IMR-90 (cell line): ENCODE data around the gene GIT2. TPM values are rescaled to one million over a fixed set of nuclear protein-coding genes. Genes with fewer than 3 reads are reported as not detected.

Experiments
- ATAC-seq: fragments of 200-7000 bp; cut with Tn5 transposase; 2 replicates; pipeline ENCODE4 v1.9.1; 2020; ENCODE audit warnings: low read depth, mild to moderate bottlenecking, moderate library complexity
- BruUV-seq: library from RNA; stranded (reverse); fragments of 400-500 nt; replicated peaks from 2 replicates; lab custom pipeline; 2021; lab: Mats Ljungman, UMichigan
- CTCF ChIA-PET: fragments of 300-600 bp; formaldehyde crosslinking; extraction: SDS; loops from one replicate; lab custom pipeline; 2021; ENCODE audit warnings: antibody characterized with exemption; lab: Yijun Ruan, JAX
- POLR2A ChIA-PET: fragments of 300-600 bp; sonication (Branson Sonifier 250); formaldehyde crosslinking; loops from one replicate; lab custom pipeline; 2022; ENCODE audit warnings: antibody characterized with exemption; ENCODE audit not compliant: unreplicated experiment; lab: Charles Lee
- DNase-seq: peaks from one replicate; pipeline ENCODE4 v3.0.0; 2013
- H2AFZ ChIP-seq: replicated peaks from 2 replicates; pipeline ENCODE3; 2013; ENCODE audit warnings: low read length, mild to moderate bottlenecking; ENCODE audit not compliant: poor library complexity
- H2AK5ac ChIP-seq: 2 replicates; pipeline ENCODE4 v1.6.1; 2013; ENCODE audit warnings: low read depth, low read length, inconsistent platforms
- H2AK9ac ChIP-seq: replicated peaks from 2 replicates; pipeline ENCODE3; 2013; ENCODE audit warnings: mild to moderate bottlenecking, low read depth, low read length, moderate library complexity; ENCODE audit not compliant: poor library complexity
- H2BK120ac ChIP-seq: 2 replicates; pipeline ENCODE4 v1.6.1; 2013; ENCODE audit warnings: low read depth, low read length, inconsistent platforms
- H2BK15ac ChIP-seq: 3 replicates; pipeline ENCODE4 v1.6.1; 2013; ENCODE audit warnings: low read depth, low read length, inconsistent platforms
- H2BK20ac ChIP-seq: 2 replicates; pipeline ENCODE4 v1.6.1; 2013; ENCODE audit warnings: low read depth, mild to moderate bottlenecking, inconsistent platforms, low read length, moderate library complexity
- H2BK5ac ChIP-seq: 2 replicates; pipeline ENCODE4 v1.6.1; 2013; ENCODE audit warnings: mild to moderate bottlenecking, low read depth, low read length, inconsistent platforms; ENCODE audit not compliant: poor library complexity, severe bottlenecking
- H3K14ac ChIP-seq: replicated peaks from 2 replicates; pipeline ENCODE4 v1.6.1; 2013; ENCODE audit warnings: low read depth, low read length, inconsistent platforms
- H3K18ac ChIP-seq: 2 replicates; pipeline ENCODE4 v1.6.1; 2013; ENCODE audit warnings: low read depth, low read length, control low read depth
- H3K23ac ChIP-seq: 2 replicates; pipeline ENCODE4 v1.6.1; 2013; ENCODE audit warnings: low read depth, low read length, inconsistent platforms
- H3K27ac ChIP-seq: 2 replicates; pipeline ENCODE4 v1.5.1; 2013; ENCODE audit warnings: mild to moderate bottlenecking, control low read depth, low read length; ENCODE audit not compliant: insufficient read depth
- H3K27me3 ChIP-seq: 2 replicates; pipeline ENCODE4 v1.6.1; 2013; ENCODE audit warnings: low read length; ENCODE audit not compliant: control insufficient read depth, insufficient read depth
- H3K36me3 ChIP-seq: 2 replicates; pipeline ENCODE4 v1.6.1; 2013; ENCODE audit warnings: low read length, mixed read lengths; ENCODE audit not compliant: control insufficient read depth, insufficient read depth
- H3K4ac ChIP-seq: 2 replicates; pipeline ENCODE4 v1.6.1; 2013; ENCODE audit warnings: low read depth, low read length, inconsistent platforms
- H3K4me1 ChIP-seq: 2 replicates; pipeline ENCODE4 v1.6.1; 2013; ENCODE audit warnings: low read length, mixed read lengths; ENCODE audit not compliant: control insufficient read depth, insufficient read depth
- H3K4me2 ChIP-seq: 2 replicates; pipeline ENCODE4 v1.6.1; 2013; ENCODE audit warnings: low read depth, mild to moderate bottlenecking, control low read depth, low read length, moderate library complexity
- H3K4me3 ChIP-seq: 2 replicates; pipeline ENCODE4 v1.5.1; 2013; ENCODE audit warnings: low read depth, mild to moderate bottlenecking, control low read depth, low read length, moderate library complexity; ENCODE audit not compliant: insufficient read depth
- H3K56ac ChIP-seq: 2 replicates; pipeline ENCODE4 v1.6.1; 2013; ENCODE audit warnings: low read length, inconsistent platforms; ENCODE audit not compliant: insufficient read depth; ENCODE audit errors: extremely low read depth
- H3K79me1 ChIP-seq, 2 experiments: 2 replicates each; pipeline ENCODE4 v1.6.1; 2013; ENCODE audit warnings: low read length in 2 of 2, inconsistent platforms in 1 of 2, low read depth in 1 of 2
- H3K9ac ChIP-seq: 2 replicates; pipeline ENCODE4 v1.6.1; 2013; ENCODE audit warnings: low read depth, low read length, control low read depth
- H3K9me1 ChIP-seq: 2 replicates; pipeline ENCODE4 v1.6.1; 2013; ENCODE audit warnings: low read length, inconsistent platforms; ENCODE audit not compliant: insufficient read depth
- H3K9me3 ChIP-seq: 2 replicates; pipeline ENCODE4 v1.6.1; 2013; ENCODE audit warnings: low read length; ENCODE audit not compliant: control insufficient read depth, insufficient read depth
- H4K20me1 ChIP-seq: 2 replicates; pipeline ENCODE4 v1.6.1; 2013; ENCODE audit warnings: low read length, inconsistent platforms; ENCODE audit not compliant: insufficient read depth
- H4K5ac ChIP-seq: 2 replicates; pipeline ENCODE4 v1.6.1; 2013; ENCODE audit warnings: mild to moderate bottlenecking, low read depth, low read length, control low read depth
- H4K8ac ChIP-seq, 2 experiments: 2 replicates each; pipeline ENCODE4 v1.6.1; 2013; ENCODE audit warnings: low read depth in 2 of 2, low read length in 2 of 2, control low read depth in 1 of 2, inconsistent platforms in 1 of 2
- H4K91ac ChIP-seq: 2 replicates; pipeline ENCODE4 v1.6.1; 2013; ENCODE audit warnings: low read depth, low read length, inconsistent platforms; ENCODE audit not compliant: insufficient read depth
- BHLHE40 ChIP-seq: fragments of 150-350 bp; IDR thresholded peaks from 2 replicates; pipeline ENCODE4 v1.6.1; 2016; ENCODE audit warnings: mild to moderate bottlenecking, low read depth, low read length
- CEBPB ChIP-seq: IDR thresholded peaks from 2 replicates; pipeline ENCODE4 v1.6.1; 2012; ENCODE audit warnings: low read depth, low read length, improper control_type of control experiment
- CHD1 ChIP-seq: IDR thresholded peaks from 2 replicates; pipeline ENCODE4 v1.6.1; 2012; ENCODE audit warnings: low read depth, low read length, improper control_type of control experiment
- CTCF ChIP-seq: conservative IDR thresholded peaks from 2 replicates; pipeline ENCODE4 v1.5.1; 2012; ENCODE audit warnings: mild to moderate bottlenecking, low read depth, low read length, improper control_type of control experiment
- ELK1 ChIP-seq: fragments of 150-350 bp; IDR thresholded peaks from 2 replicates; pipeline ENCODE4 v1.6.1; 2016; ENCODE audit warnings: low read depth, mild to moderate bottlenecking, low read length, moderate library complexity, borderline replicate concordance
- FOS ChIP-seq: fragments of 150-350 bp; IDR thresholded peaks from 2 replicates; pipeline ENCODE4 v1.6.1; 2016; ENCODE audit warnings: low read depth, low read length
- MAFK ChIP-seq: IDR thresholded peaks from 2 replicates; pipeline ENCODE4 v1.6.1; 2012; ENCODE audit warnings: low read depth, low read length, improper control_type of control experiment
- MAZ ChIP-seq: IDR thresholded peaks from 2 replicates; pipeline ENCODE4 v1.6.1; 2012; ENCODE audit warnings: low read depth, mild to moderate bottlenecking, low read length, improper control_type of control experiment, moderate library complexity, borderline replicate concordance
- MXI1 ChIP-seq: IDR thresholded peaks from 2 replicates; pipeline ENCODE4 v1.6.1; 2012; ENCODE audit warnings: low read depth, mild to moderate bottlenecking, low read length, moderate library complexity, borderline replicate concordance
- POLR2A ChIP-seq: IDR thresholded peaks from 2 replicates; pipeline ENCODE4 v1.6.1; 2012; ENCODE audit warnings: mild to moderate bottlenecking, low read depth, low read length
- RAD21 ChIP-seq: IDR thresholded peaks from 2 replicates; pipeline ENCODE4 v1.6.1; 2012; ENCODE audit warnings: low read length, improper control_type of control experiment
- RCOR1 ChIP-seq: IDR thresholded peaks from 2 replicates; pipeline ENCODE4 v1.6.1; 2012; ENCODE audit warnings: mild to moderate bottlenecking, low read length, improper control_type of control experiment; ENCODE audit not compliant: insufficient replicate concordance
- RFX5 ChIP-seq: IDR thresholded peaks from 2 replicates; pipeline ENCODE4 v1.8.0; 2012; ENCODE audit warnings: low read depth, mild to moderate bottlenecking, low read length, moderate library complexity
- SMC3 ChIP-seq: fragments of 150-350 bp; IDR thresholded peaks from 2 replicates; pipeline ENCODE4 v1.6.1; 2016; ENCODE audit warnings: low read depth, mild to moderate bottlenecking, antibody characterized with exemption, low read length, moderate library complexity
- USF2 ChIP-seq: fragments of 150-350 bp; IDR thresholded peaks from 2 replicates; pipeline ENCODE4 v1.6.1; 2017; ENCODE audit warnings: mild to moderate bottlenecking, antibody characterized with exemption, low read length, low read depth
- WGBS, 2 experiments: methylation state at CpG; one replicate each; pipeline versions ENCODE4 v1.1.5 to v1.1.7; 2013; ENCODE audit warnings: missing lambda C conversion rate in 2 of 2; ENCODE audit not compliant: insufficient read length in 1 of 2; ENCODE audit errors: extremely low coverage in 2 of 2; 5-methylcytosine and 5-hydroxymethylcytosine counted together
- dilution Hi-C: fragments of 300-500 bp; cut with HindIII; formaldehyde crosslinking; loops from one replicate; pipeline ENCODE4 v1.14.3; 2018; ENCODE audit warnings: low sequenced_read_pairs; ENCODE audit not compliant: unreplicated experiment
- in situ Hi-C: fragments of 300-500 bp; cut with MboI; formaldehyde crosslinking; loops from 3 replicates; pipeline ENCODE4 v1.14.3; 2019; ENCODE audit warnings: low sequenced_read_pairs, inconsistent platforms, mixed read lengths
- intact Hi-C: fragments of 100-400 bp; cut with micrococcal nuclease; formaldehyde crosslinking; loops from 2 replicates; pipeline ENCODE4 v1.10.0; 2022
- polyA plus RNA-seq, 3 experiments: library from polyadenylated mRNA; depleted of rRNA; stranded (reverse); fragments of >200 nt; gene quantifications; 2 replicates each; pipeline ENCODE4 v1.2.3, GENCODE V29; 2012; ENCODE audit warnings: low replicate concordance in 1 of 3
- total RNA-seq: library from RNA; depleted of rRNA; stranded (reverse); fragments of >200 nt; gene quantifications from 2 replicates; pipeline ENCODE4 v1.2.3, GENCODE V29; 2012

The GIT2 gene
- total and polyA plus RNA-seq, 2 of the 4 experiments (the other 2 are of a cell fraction): 48.0 to 71.9 TPM

GRCh38 chr12:109968032-109968420, 28.1 kb downstream of the GIT2 start:
- H3K36me3 ChIP-seq: peaks cover 39% of the 10 kb centered on the region
- H3K79me1 ChIP-seq: peaks cover 6 to 21% of the 10 kb centered on the region in 2 experiments
- H3K27ac ChIP-seq: no peak overlapping the region
- no peak overlapping the region for H2BK20ac ChIP-seq
- no peaks in the 10 kb centered on the region for H3K9me3 ChIP-seq
- BruUV-seq: no TSS peak
- in situ Hi-C loops: no loop called here
- POLR2A ChIA-PET: no interaction called here
- H2BK15ac ChIP-seq: no peak overlapping the region
- H4K20me1 ChIP-seq: no peaks in the 10 kb centered on the region
- H3K9ac ChIP-seq: no peak overlapping the region
- no peak overlapping the region for H3K18ac ChIP-seq
- H2AK5ac ChIP-seq: no peak overlapping the region
- no peak overlapping the region for H4K91ac ChIP-seq
- H3K56ac ChIP-seq: no peak overlapping the region
- no peaks in the 10 kb centered on the region for H3K4me1 ChIP-seq
- H3K9me1 ChIP-seq: peaks cover 4% of the 10 kb centered on the region
- ATAC-seq (no peak), DNase-seq (no peak)
- H2AK9ac ChIP-seq: no peak overlapping the region
- no peak overlapping the region for H3K23ac ChIP-seq
- H3K14ac ChIP-seq: no peak overlapping the region
- dilution Hi-C loops: no loop called here
- no peak overlapping the region for H2BK5ac ChIP-seq
- intact Hi-C loops: no loop called here
- H3K4me3 ChIP-seq: no peak overlapping the region
- TF ChIP-seq CEBPB: no peak
- TF ChIP-seq RCOR1: no peak
- TF ChIP-seq POLR2A: no peak
- TF ChIP-seq USF2: no peak
- TF ChIP-seq SMC3: no peak
- TF ChIP-seq ELK1: no peak
- no peak for TF ChIP-seq MXI1
- TF ChIP-seq CTCF: no peak
- no peak for TF ChIP-seq RFX5
- no peak for TF ChIP-seq BHLHE40
- TF ChIP-seq MAFK: no peak
- TF ChIP-seq MAZ: no peak
- TF ChIP-seq CHD1: no peak
- TF ChIP-seq FOS: no peak
- no peak for TF ChIP-seq RAD21
- H4K8ac ChIP-seq: no peak overlapping the region
- WGBS, 2 experiments: no CpG with 5 or more reads among the region's 2 CpGs
- no peaks in the 10 kb centered on the region for H3K27me3 ChIP-seq
- no peak overlapping the region for H3K4me2 ChIP-seq
- CTCF ChIA-PET: interaction anchor here (0.8 kb wide), 1 partner anchor 123 kb away, joined by 3 read pairs; no protein-coding TSS in a partner anchor
- H4K5ac ChIP-seq: no peak overlapping the region
- no peak overlapping the region for H2BK120ac ChIP-seq
- H3K4ac ChIP-seq: no peak overlapping the region
- no peak overlapping the region for H2AFZ ChIP-seq
